ENCODE results near the gene LTN1. TPM values are rescaled to one million over a fixed set of nuclear protein-coding genes. Genes with fewer than 3 reads are reported as not detected.
A peak's percentile ranks its signal among the peaks of the same experiment; 100 is the strongest.

Gene LTN1
- total and polyA plus RNA-seq, 2 of the 13 experiments (the other 11 are each of a cell fraction or from before 2014, with no cell fraction given): 6.7 to 24.6 TPM

DNA sequence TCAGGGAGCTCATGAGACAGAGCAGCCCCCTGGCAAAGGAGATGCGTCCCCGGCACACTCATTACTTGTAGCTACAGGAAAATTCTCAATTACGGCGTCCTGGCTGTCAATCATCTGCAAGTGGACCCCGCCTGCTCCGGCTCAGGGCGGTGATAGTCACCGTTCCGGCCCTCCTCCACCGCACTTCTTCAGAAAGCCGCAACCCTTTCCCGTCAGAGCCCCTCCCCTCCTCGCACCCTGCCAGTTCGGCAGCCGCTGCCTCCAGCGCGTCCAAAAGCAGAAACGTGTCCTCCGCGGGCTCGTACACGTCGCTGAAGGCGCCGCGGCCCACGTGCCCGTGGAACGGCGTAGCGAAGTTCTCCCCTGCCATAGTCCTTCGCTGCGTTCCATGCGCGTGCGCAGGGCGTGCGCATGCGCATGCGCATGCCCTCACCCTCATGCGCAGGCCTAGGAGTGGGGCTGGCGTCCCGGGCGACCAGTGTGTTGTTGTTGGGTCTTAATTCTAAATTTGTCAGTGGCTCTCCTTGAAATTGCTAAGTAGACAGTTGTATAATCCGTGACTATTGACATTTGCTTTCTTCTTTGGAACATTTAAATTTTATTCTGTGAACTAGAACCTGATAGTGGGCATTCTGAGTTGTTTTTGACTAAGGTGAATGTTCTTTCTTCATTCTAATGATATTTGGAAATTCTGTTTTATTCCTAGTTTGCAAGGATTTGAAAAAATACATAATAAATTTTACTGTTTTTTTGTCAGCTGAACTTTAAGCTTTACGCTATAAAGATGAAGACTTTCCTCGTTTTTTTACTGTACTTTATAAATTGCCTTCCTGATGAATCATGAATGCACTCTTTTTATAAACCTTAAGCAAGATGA lies 107.5 kb downstream of the LTN1 start (continued):
- peak; percentile 98 for TF ChIP-seq ZNF354B (CRISPR knock-in tag; IDR thresholded peaks at IDR 0.05)
- TF ChIP-seq XBP1 (CRISPR knock-in tag; IDR thresholded peaks at IDR 0.05): peak; percentile 94; the same call in 1 of the 2 replicates
- peak; percentile 79; the same call in 1 of the 2 replicates for TF ChIP-seq ZSCAN31 (CRISPR knock-in tag; IDR thresholded peaks at IDR 0.05; ENCODE audit: low read depth)
- TF ChIP-seq RBAK (CRISPR knock-in tag; IDR thresholded peaks at IDR 0.05): no peak
- TF ChIP-seq ZSCAN29 (CRISPR knock-in tag; conservative IDR thresholded peaks at IDR 0.05): peak; percentile 92; the same call in 1 of the 2 replicates
- TF ChIP-seq ZBTB3 (CRISPR knock-in tag; IDR thresholded peaks at IDR 0.05; ENCODE audit: borderline replicate concordance, low read depth): peak; percentile 94
- TF ChIP-seq TOE1 (CRISPR knock-in tag; IDR thresholded peaks at IDR 0.05): peak; percentile 95; the same call in 1 of the 2 replicates
- 0 out of 2 replicates have a peak, but pooled peaks have one; percentile 26 for TF ChIP-seq ZSCAN20 (CRISPR knock-in tag; IDR thresholded peaks at IDR 0.05; ENCODE audit: borderline replicate concordance)
- TF ChIP-seq, protein P1, sequence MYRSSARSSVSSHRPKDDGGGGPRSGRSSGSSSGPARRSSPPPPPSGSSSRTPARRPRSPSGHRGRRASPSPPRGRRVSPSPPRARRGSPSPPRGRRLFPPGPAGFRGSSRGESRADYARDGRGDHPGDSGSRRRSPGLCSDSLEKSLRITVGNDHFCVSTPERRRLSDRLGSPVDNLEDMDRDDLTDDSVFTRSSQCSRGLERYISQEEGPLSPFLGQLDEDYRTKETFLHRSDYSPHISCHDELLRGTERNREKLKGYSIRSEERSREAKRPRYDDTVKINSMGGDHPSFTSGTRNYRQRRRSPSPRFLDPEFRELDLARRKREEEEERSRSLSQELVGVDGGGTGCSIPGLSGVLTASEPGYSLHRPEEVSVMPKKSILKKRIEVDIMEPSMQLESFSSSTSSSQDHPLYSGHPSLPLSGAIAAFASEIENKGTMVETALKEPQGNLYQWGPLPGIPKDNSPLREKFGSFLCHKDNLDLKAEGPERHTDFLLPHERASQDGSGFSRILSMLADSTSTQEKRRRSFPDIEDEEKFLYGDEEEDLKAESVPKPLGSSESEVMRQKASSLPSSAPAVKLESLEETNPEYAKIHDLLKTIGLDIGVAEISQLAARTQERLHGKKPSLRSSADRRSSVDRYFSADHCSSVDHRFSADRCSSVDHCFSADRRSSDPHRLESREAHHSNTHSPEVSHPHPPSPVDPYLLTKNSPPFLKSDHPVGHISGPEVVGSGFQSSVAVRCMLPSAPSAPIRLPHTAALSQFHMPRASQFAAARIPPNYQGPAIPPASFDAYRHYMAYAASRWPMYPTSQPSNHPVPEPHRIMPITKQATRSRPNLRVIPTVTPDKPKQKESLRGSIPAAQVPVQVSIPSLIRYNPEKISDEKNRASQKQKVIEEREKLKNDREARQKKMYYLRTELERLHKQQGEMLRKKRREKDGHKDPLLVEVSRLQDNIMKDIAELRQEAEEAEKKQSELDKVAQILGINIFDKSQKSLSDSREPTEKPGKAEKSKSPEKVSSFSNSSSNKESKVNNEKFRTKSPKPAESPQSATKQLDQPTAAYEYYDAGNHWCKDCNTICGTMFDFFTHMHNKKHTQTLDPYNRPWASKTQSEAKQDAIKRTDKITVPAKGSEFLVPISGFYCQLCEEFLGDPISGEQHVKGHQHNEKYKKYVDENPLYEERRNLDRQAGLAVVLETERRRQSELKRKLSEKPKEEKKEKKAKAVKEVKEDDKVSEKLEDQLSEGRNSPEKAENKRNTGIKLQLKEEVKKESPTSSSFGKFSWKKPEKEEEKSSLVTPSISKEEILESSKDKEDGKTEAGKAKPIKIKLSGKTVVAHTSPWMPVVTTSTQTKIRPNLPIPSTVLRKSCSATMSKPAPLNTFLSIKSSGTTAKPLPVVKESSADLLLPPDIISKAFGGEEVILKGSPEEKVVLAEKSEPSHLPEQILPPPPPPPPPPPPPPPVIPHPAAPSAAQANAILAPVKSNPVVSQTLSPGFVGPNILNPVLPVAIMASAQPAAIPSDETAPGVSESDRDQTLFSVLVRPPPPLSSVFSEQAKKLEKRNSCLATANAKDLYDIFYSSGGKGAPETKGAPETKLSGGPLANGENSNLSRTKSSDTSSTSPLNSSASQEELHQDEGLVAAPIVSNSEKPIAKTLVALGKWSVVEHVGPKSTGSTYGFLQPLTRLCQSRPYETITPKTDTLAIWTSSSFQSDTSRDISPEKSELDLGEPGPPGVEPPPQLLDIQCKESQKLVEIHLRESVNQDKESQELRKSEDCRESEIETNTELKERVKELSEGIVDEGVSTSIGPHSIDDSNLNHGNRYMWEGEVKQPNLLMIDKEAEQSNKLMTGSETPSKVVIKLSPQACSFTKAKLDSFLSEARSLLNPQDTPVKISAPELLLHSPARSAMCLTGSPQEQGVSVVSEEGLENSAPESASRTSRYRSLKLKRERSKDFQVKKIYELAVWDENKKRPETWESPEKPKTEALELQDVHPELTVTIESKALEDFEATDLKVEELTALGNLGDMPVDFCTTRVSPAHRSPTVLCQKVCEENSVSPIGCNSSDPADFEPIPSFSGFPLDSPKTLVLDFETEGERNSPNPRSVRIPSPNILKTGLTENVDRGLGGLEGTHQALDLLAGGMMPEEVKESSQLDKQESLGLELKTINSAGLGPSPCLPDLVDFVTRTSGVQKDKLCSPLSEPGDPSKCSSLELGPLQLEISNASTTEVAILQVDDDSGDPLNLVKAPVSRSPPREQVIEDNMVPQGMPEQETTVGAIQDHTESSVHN (CRISPR knock-in tag; IDR thresholded peaks at IDR 0.05): peak; percentile 99
- peak; percentile 93; the same call in 1 of the 2 replicates for TF ChIP-seq MAF1 (CRISPR knock-in tag; IDR thresholded peaks at IDR 0.05; ENCODE audit: borderline replicate concordance)
- peak; percentile 97 for TF ChIP-seq TOPORS (CRISPR knock-in tag; IDR thresholded peaks at IDR 0.05)
- peak; percentile 77 for TF ChIP-seq ZNF775 (CRISPR knock-in tag; IDR thresholded peaks at IDR 0.05; ENCODE audit: borderline replicate concordance)
- peak; percentile 93; the same call in 1 of the 2 replicates for TF ChIP-seq ZNF550 (CRISPR knock-in tag; IDR thresholded peaks at IDR 0.05; ENCODE audit: borderline replicate concordance)
- TF ChIP-seq SMARCC2 (IDR thresholded peaks at IDR 0.05): no peak
- TF ChIP-seq ZNF768 (CRISPR knock-in tag; IDR thresholded peaks at IDR 0.05): peak; percentile 85; the same call in 1 of the 2 replicates
- TF ChIP-seq ZNF75D (CRISPR knock-in tag; IDR thresholded peaks at IDR 0.05; ENCODE audit: borderline replicate concordance): peak; percentile 80; the same call in 1 of the 2 replicates
- TF ChIP-seq HNRNPK (IDR thresholded peaks at IDR 0.05; ENCODE audit: low read depth, low read length, poor library complexity, severe bottlenecking): peak; percentile 55
- no peak for TF ChIP-seq SUZ12 (IDR thresholded peaks at IDR 0.05; ENCODE audit: low read depth, low read length)
- peak; percentile 94 for TF ChIP-seq ZNF788 (CRISPR knock-in tag; IDR thresholded peaks at IDR 0.05; ENCODE audit: borderline replicate concordance)
- peak; percentile 96; the same call in 1 of the 2 replicates for TF ChIP-seq ZNF235 (CRISPR knock-in tag; IDR thresholded peaks at IDR 0.05; ENCODE audit: borderline replicate concordance)
- no peak for TF ChIP-seq GTF2F1 (IDR thresholded peaks at IDR 0.05; ENCODE audit: low read length)
- TF ChIP-seq MAFK (conservative IDR thresholded peaks at IDR 0.05 in 1 of 2, IDR thresholded peaks at IDR 0.05 in 1 of 2; ENCODE audit: low read length in 2 of 2): peak; percentile 44 to 45; a peak in 3 of 4 replicates

Measured in HepG2 (cell line).